Mucosa of rectum (tissue), 2 donors: Measurements from ENCODE around the gene HSP90AB1.
A peak's percentile ranks its signal among the peaks of the same experiment; 100 is the strongest.
"Not testable (repeated sequence)": the region's sequence is repeated elsewhere in the genome, so short reads cannot be mapped to it uniquely, and the experiment has no call there.

ENCODE experiments used
- H3K27ac ChIP-seq, 2 donors: one replicate each; pipeline ENCODE4 v1.7.0; 2013; ENCODE audit warnings: inconsistent platforms in 2 of 2, low read depth in 2 of 2, low read length in 2 of 2
- H3K27me3 ChIP-seq, 2 donors: one replicate each; pipeline ENCODE4 v1.7.0; 2013; ENCODE audit warnings: low read length in 2 of 2; ENCODE audit not compliant: control insufficient read depth in 2 of 2, insufficient read depth in 2 of 2
- H3K36me3 ChIP-seq, 2 donors: one replicate each; pipeline ENCODE4 v1.7.0; 2013; ENCODE audit warnings: low read length in 2 of 2; ENCODE audit not compliant: control insufficient read depth in 2 of 2, insufficient read depth in 2 of 2
- H3K4me1 ChIP-seq, 2 donors: one replicate each; pipeline ENCODE4 v1.7.0; 2013; ENCODE audit warnings: low read length in 2 of 2, mild to moderate bottlenecking in 1 of 2; ENCODE audit not compliant: control insufficient read depth in 2 of 2, insufficient read depth in 2 of 2
- H3K4me3 ChIP-seq, 2 donors: one replicate each; pipeline ENCODE4 v1.7.0; 2013; ENCODE audit warnings: low read length in 2 of 2
- H3K9ac ChIP-seq, 2 donors: one replicate each; pipeline ENCODE4 v1.7.0; 2013; ENCODE audit warnings: low read length in 2 of 2, low read depth in 1 of 2, mild to moderate bottlenecking in 1 of 2
- H3K9me3 ChIP-seq, 2 donors: one replicate each; pipeline ENCODE4 v1.7.0; 2013; ENCODE audit warnings: low read length in 2 of 2; ENCODE audit not compliant: control insufficient read depth in 2 of 2
- donor health status: healthy.
- donor health status: Normal muscosa, but diverticular disease.

HSP90AB1 gene

DNA sequence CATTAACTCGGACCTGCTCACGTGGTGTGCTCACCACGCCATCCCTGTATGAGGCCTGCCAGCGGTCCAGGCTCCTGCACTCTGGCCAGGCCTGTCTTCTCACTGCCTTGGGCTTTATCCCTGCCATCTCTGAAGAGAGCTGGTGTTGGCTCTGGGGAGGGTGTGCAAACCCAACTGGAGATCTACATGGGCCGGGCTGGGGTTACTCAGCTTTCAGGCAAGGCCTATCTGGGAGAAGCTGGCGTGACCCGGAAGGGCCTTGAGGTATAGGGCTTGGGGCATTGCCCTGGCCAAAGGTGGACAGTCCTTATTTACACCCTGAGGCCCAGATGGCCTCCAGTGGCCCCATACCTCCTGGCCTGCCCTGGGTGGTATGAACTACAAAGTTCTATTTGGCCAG lies 18.5 kb upstream of the HSP90AB1 start:
- Histone ChIP-seq H3K27ac (no peak overlapping the region), H3K27me3 (no peaks in the 10 kb centered on the region), H3K4me1 (peaks cover 6 to 11% of the 10 kb centered on the region in 2 donors)

DNA sequence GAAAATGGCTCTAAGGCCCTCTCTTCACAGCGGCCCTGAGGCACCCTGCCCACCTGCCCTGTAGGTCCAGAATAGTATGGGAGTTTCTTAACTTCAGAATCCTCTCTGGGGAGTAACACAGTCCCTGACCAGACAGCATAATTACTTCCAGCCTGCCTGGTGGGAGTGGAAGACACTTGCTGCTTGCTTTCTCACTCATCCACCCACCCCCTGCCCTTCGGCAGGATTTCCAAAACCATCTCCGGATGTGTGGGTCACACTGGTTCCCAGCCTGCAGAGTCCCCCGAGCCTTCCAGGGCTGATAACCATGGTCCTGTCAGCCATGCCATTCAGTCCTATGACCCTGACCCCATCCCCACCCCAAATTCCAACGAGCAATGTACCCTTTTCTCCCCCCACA lies 18.1 kb upstream of the HSP90AB1 start:
- Histone ChIP-seq H3K9ac (no peak overlapping the region), H3K27ac (no peak overlapping the region), H3K4me1 (peaks cover 8 to 10% of the 10 kb centered on the region in 2 donors)

More for the DNA sequence above, 18.5 kb upstream of the HSP90AB1 start:
- H3K9ac ChIP-seq = no peak overlapping the region
- H3K4me3 ChIP-seq = no peak overlapping the region
- H3K9me3 ChIP-seq = no peaks in the 10 kb centered on the region
- H3K36me3 ChIP-seq = peaks cover 0 to 3% of the 10 kb centered on the region in 2 donors

DNA sequence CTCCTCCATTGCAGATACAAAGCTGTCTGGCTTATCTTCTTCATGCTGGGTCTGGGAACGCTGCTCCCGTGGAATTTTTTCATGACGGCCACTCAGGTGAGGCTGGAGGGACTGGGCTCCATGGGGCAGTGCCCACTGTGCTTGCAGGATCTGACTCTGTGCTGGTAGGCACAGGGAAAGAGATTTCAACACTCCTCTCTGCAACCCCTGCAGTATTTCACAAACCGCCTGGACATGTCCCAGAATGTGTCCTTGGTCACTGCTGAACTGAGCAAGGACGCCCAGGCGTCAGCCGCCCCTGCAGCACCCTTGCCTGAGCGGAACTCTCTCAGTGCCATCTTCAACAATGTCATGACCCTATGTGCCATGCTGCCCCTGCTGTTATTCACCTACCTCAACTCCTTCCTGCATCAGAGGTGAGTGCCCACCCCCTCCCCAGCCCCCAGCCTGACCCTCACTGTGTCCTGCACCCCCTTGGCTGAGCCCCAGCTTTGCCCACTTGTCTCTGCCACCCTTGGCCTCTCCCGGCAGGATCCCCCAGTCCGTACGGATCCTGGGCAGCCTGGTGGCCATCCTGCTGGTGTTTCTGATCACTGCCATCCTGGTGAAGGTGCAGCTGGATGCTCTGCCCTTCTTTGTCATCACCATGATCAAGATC lies 17.4 kb upstream of the HSP90AB1 start:
- no peak overlapping the region for H3K4me3 ChIP-seq
- no peak overlapping the region for H3K9ac ChIP-seq
- no peaks in the 10 kb centered on the region for H3K9me3 ChIP-seq
- H3K27ac ChIP-seq = no peak overlapping the region
- no peaks in the 10 kb centered on the region for H3K27me3 ChIP-seq
- H3K4me1 ChIP-seq = peaks cover 7 to 10% of the 10 kb centered on the region in 2 donors
- H3K36me3 ChIP-seq = peaks cover 0 to 3% of the 10 kb centered on the region in 2 donors

More for the DNA sequence above, 18.1 kb upstream of the HSP90AB1 start:
- Histone ChIP-seq H3K27me3 (no peaks in the 10 kb centered on the region), H3K4me3 (no peak overlapping the region), H3K9me3 (no peaks in the 10 kb centered on the region), H3K36me3 (peaks cover 0 to 3% of the 10 kb centered on the region in 2 donors)

DNA sequence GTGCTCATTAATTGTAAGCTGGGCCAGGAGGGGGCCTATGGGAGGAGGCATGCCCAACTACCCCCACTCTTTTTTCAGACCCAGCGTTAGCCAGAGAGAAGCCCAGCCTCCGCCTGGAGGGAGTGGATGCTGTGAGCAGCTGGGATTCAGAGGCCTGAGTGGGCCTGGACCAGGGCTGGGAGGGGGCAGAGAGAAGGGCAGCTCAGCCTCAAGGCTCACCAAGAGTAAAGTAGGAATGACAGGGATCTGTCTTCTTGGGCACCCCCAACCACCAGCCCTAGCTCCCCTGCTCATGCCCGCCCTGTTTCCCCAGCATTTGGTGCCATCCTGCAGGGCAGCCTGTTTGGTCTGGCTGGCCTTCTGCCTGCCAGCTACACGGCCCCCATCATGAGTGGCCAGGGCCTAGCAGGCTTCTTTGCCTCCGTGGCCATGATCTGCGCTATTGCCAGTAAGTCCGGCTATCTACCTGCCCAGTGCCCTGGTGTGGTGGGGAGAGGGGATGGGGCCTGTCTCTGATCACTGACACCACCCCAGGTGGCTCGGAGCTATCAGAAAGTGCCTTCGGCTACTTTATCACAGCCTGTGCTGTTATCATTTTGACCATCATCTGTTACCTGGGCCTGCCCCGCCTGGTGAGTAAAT lies 16.7 kb upstream of the HSP90AB1 start:
- Histone ChIP-seq H3K36me3 (peaks cover 0 to 3% of the 10 kb centered on the region in 2 donors), H3K9me3 (no peaks in the 10 kb centered on the region), H3K9ac (no peak overlapping the region), H3K4me1 (peaks cover 13 to 16% of the 10 kb centered on the region in 2 donors), H3K27ac (no peak overlapping the region), H3K4me3 (no peak overlapping the region), H3K27me3 (no peaks in the 10 kb centered on the region)

- H3K27ac ChIP-seq, H3K36me3 ChIP-seq, H3K9ac ChIP-seq, H3K27me3 ChIP-seq, H3K9me3 ChIP-seq, H3K4me3 ChIP-seq: not testable (repeated sequence)
- H3K4me1 ChIP-seq = peaks cover 13% of the 10 kb centered on the region in 2 donors
Observed at GRCh38 chr6:44231426-44231825, 15.5 kb upstream of the HSP90AB1 start.

DNA sequence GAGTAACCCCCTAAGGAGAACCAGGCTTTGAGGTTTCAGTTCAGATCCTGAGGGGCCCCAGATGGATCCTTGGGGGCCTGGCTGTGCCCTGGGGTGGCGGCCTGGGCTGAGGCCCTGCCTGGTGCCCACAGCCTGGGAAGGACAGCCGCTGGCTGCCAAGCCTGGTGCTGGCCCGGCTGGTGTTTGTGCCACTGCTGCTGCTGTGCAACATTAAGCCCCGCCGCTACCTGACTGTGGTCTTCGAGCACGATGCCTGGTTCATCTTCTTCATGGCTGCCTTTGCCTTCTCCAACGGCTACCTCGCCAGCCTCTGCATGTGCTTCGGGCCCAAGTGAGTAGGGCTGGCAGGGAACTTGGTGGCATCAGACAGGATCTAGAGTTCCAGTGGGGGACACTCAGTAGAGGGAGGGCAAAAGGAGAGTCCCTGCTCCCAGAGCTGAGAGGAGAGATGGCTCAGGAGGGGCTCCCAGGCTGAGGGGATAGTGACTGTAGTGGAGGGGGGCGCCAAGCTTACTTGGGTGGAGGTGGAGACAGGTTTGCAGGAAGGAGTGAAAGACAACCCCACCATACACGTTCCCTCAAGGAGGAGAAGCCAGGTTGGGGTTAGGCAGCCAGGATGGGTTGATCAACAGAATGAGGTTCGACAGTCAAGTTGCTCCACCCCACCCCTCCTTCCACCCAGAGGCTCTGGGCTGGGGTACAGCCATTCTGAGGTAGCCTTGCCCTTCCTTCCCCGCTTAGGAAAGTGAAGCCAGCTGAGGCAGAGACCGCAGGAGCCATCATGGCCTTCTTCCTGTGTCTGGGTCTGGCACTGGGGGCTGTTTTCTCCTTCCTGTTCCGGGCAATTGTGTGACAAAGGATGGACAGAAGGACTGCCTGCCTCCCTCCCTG lies 14.0 kb upstream of the HSP90AB1 start:
- peaks cover 0 to 3% of the 10 kb centered on the region in 2 donors for H3K36me3 ChIP-seq
- peak overlapping the region in 1 of 2 donors; percentile 38 for H3K27ac ChIP-seq
- no peaks in the 10 kb centered on the region for H3K9me3 ChIP-seq
- H3K27me3 ChIP-seq = no peaks in the 10 kb centered on the region
- no peak overlapping the region for H3K9ac ChIP-seq
- H3K4me3 ChIP-seq = no peak overlapping the region
- peaks cover 19 to 21% of the 10 kb centered on the region in 2 donors for H3K4me1 ChIP-seq

DNA sequence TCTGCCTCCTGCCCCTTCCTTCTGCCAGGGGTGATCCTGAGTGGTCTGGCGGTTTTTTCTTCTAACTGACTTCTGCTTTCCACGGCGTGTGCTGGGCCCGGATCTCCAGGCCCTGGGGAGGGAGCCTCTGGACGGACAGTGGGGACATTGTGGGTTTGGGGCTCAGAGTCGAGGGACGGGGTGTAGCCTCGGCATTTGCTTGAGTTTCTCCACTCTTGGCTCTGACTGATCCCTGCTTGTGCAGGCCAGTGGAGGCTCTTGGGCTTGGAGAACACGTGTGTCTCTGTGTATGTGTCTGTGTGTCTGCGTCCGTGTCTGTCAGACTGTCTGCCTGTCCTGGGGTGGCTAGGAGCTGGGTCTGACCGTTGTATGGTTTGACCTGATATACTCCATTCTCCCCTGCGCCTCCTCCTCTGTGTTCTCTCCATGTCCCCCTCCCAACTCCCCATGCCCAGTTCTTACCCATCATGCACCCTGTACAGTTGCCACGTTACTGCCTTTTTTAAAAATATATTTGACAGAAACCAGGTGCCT lies 13.3 kb upstream of the HSP90AB1 start:
- peaks cover 19 to 24% of the 10 kb centered on the region in 2 donors for H3K4me1 ChIP-seq
- H3K4me3 ChIP-seq = no peak overlapping the region
- no peaks in the 10 kb centered on the region for H3K9me3 ChIP-seq
- no peak overlapping the region for H3K9ac ChIP-seq
- H3K27me3 ChIP-seq = no peaks in the 10 kb centered on the region
- peak overlapping the region in 1 of 2 donors; percentile 38 for H3K27ac ChIP-seq
- H3K36me3 ChIP-seq = peaks cover 0 to 3% of the 10 kb centered on the region in 2 donors

DNA sequence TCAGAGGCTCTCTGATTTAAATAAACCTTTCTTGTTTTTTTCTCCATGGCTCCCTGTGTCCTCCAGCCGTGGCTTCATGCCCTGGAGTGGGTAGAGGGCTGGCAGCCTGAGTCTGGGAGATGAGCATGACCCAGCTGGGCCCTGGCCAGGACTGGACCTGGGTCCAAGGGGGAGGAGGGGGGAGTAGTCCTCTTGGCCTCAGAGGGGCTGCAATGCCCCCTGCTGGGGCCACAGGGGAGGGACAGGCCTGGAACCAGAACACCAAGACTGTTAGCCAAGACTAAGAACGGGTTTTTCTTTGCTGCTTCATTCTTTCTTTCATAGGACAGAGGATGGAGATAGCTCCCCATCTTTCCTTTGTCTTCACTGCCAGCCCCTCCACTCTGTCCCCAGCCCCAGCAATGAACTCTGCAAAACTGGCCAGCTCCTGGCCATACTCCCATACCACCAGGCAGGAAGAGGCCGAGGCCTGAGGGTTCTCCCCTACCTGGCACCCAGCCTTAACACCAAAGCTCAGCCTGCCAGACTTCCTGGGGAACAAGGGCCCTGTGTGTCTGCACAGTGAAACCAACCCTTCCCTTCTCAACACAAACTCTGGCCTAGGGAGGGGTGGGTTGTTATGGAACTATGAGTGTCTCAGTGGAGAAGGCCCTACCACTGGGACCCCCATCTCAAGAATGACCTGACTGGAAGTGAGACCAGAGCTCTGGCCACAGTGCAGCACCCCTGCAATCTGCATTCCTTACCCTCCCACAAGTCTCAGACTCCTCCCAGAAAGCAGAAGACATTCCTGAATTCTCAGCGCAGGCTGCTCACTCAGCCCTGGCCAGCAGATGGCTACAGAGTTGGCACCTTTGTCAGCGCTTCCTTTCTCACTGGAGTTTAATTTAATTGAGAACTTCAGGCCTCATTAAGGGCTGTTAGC lies 12.5 kb upstream of the HSP90AB1 start:
- peaks cover 0 to 3% of the 10 kb centered on the region in 2 donors for H3K36me3 ChIP-seq

DNA sequence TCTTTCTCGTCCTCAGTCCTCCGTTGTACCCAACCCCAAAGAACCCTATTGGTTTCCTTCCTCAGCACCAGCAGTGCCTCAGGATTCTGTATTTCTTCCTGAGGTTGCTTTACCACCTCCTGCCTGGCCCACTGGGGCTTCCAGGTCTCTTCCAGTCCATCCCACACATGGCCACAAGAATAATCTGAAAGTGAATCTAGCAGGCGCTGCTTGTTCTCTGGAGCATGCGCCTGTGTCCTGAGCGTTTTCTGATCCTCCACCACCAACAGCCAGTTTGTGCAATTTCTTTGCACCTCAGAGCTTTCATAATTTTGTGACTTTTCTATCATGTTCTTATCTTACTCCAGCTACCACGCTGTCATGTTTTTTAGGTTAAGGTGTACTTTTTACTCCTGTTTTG lies 11.6 kb upstream of the HSP90AB1 start:
- no peaks in the 10 kb centered on the region for H3K27me3 ChIP-seq
- no peaks in the 10 kb centered on the region for H3K36me3 ChIP-seq
- no peak overlapping the region for H3K4me3 ChIP-seq
- no peak overlapping the region for H3K9ac ChIP-seq
- no peaks in the 10 kb centered on the region for H3K9me3 ChIP-seq
- H3K27ac ChIP-seq = peak overlapping the region in 1 of 2 donors; percentile 1
- H3K4me1 ChIP-seq = peaks cover 19 to 24% of the 10 kb centered on the region in 2 donors

More for the DNA sequence above, 12.5 kb upstream of the HSP90AB1 start:
- Histone ChIP-seq H3K27ac (peak overlapping the region in 1 of 2 donors; percentile 1), H3K4me1 (peaks cover 19 to 24% of the 10 kb centered on the region in 2 donors), H3K9ac (peak overlapping the region in 1 of 2 donors; percentile 24), H3K27me3 (no peaks in the 10 kb centered on the region), H3K9me3 (no peaks in the 10 kb centered on the region), H3K4me3 (no peak overlapping the region)
